ENCODE measurements around the gene ACTRT2. TPM values are rescaled to one million over a fixed set of nuclear protein-coding genes. Genes with fewer than 3 reads are reported as not detected.

Gene ACTRT2
- total RNA-seq, 1 donor from 2014 or later, result not detected

DNA sequence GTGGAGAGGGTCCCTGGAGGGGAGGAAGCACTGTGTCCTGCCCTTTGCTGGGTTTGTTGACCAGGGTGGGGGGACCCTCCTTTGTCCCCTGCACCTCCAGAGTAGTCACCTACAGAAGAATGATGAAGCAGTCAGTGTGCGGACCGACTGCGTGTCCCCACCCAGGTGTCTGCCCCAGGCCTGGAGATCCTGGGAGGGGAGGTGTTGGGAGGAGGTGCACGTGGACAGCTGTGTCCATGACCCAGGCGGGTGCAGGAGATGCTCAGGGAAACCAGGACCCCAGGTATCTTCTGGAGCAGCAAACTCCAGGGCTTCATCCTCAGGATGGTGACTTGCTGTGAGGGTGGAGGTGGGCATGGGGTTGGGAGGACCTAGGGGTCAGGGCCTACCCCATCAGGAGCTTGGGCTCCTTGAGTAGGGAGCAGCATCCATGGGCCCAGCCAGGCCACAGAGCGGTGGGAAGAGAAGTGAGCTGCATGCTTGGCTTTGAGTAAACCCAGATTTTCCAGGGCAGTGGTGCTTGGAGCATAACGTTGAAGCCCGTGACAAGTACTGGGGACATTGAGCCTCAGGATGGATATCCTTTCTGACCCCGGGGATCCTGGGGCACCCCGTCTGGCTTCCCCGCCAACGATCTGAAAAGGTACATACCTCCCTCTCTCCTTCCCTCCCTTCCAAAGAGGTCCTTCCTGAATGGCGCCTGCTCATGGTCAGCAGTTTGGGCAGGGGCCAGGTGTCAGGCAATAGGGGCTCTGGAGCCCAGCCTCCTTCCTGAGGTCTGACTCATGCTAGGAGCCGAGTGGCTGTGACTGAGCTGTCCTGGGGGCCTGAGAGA, 13.7 kb downstream of the ACTRT2 start:
- peak in 1 of 2 donors; percentile 80 for DNase-seq (ENCODE audit: low spot score in 2 of 2)
- TF ChIP-seq, protein P1, sequence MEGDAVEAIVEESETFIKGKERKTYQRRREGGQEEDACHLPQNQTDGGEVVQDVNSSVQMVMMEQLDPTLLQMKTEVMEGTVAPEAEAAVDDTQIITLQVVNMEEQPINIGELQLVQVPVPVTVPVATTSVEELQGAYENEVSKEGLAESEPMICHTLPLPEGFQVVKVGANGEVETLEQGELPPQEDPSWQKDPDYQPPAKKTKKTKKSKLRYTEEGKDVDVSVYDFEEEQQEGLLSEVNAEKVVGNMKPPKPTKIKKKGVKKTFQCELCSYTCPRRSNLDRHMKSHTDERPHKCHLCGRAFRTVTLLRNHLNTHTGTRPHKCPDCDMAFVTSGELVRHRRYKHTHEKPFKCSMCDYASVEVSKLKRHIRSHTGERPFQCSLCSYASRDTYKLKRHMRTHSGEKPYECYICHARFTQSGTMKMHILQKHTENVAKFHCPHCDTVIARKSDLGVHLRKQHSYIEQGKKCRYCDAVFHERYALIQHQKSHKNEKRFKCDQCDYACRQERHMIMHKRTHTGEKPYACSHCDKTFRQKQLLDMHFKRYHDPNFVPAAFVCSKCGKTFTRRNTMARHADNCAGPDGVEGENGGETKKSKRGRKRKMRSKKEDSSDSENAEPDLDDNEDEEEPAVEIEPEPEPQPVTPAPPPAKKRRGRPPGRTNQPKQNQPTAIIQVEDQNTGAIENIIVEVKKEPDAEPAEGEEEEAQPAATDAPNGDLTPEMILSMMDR (IDR thresholded peaks at IDR 0.05), result no peak
- Histone ChIP-seq H3K27ac (peak overlapping the region in 1 of 2 donors; percentile 44), H3K4me1 (peaks cover 0 to 3% of the 10 kb centered on the region in 2 donors), H3K27me3 (no peaks in the 10 kb centered on the region), H3K9me3 (no peaks in the 10 kb centered on the region), H3K36me3 (no peaks in the 10 kb centered on the region), H3K4me3 (no peak overlapping the region)
- intact Hi-C loops (cut with DNase I), result no loop called here

DNA sequence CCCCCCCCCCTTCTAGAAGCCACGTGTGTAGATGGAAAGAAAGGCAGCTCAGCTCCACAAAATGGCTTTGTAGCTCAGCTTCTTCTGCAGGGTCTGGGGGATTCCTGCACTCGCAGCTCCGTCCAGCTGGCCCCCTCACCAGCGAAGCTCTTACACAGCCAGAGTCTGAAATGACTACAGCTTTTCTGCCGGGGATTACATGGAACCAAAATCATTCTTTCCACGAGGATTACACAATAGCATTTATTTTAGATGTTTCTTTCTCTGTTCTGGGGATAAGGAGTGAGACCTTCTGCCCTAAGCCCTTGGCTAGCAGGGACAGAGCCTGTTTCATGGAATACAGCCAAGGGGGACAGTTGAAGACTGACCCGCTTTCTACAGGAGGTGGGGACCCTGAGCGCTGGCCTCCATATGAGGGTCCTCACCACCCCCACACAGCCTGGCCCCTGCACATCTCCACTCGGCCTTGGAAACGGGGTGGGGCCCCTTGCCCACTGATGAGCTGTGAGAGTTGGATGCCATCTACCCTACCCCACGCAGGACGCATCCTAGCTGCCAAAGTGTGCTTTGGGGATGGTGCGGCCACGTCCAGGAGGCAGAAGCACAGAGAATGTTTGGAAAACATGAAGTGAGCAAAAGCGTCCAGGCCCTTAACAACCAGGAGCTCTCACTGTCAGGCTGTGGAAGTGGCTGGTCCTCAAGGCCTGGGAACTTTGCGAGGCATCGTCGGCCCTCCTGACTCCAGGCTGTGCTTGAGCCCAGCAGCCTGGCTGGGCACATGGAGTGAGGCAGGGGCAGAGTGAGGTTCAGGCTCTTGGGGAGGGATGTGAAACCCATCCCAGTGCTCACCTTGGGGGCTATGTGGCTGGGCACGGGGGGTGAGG, 14.5 kb downstream of the ACTRT2 start:
- peak in 1 of 2 donors; percentile 61 for DNase-seq (ENCODE audit: low spot score in 2 of 2)
- no peaks in the 10 kb centered on the region for H3K27me3 ChIP-seq
- intact Hi-C loops (cut with DNase I), result no loop called here
- peak overlapping the region; percentile 18 to 44 for H3K27ac ChIP-seq
- H3K9me3 ChIP-seq, result no peaks in the 10 kb centered on the region
- H3K4me3 ChIP-seq, result no peak overlapping the region
- TF ChIP-seq, protein P1 (IDR thresholded peaks at IDR 0.05), result no peak
- H3K36me3 ChIP-seq, result no peaks in the 10 kb centered on the region
- peaks cover 0 to 3% of the 10 kb centered on the region in 2 donors for H3K4me1 ChIP-seq

DNA sequence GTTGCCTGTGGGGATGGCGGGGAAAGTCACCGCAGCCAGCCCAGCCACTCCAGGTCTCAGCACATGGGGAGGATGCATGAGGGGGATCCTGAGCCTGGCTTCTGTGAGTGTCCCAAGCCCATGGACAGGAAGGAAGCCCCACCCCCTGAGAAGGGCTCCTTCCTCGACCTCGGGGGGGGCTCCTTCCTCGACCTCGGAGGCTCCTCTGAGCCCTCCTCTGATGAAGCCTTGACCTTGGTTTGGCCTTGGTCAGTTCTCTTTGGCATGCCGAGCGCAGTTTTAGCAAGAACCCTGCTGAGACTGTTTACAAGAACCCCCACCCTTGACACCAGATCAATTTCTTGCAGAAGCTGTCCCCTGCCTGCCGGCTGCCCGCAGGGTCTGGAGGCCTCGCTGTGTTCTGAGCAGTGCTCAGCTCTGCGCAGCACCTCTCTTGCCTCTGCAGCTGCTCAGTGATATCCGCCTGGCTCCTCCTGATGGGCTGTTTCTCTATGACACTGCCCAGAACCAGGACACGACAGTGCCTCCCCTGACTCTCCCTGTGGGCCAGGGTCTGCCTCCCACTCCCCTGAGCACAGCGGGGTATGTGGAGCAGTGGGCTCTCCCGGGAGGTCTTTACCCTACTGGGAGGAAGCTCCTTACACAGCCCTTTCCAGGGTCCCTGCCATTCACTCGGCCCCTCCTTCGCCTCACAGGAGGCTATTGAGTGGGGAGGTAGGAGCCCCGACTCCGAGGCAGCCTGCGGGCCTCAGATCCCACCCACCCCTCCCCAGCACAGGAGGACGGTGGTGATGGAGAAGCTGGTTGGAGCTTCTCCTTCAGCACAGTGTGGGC, 15.4 kb downstream of the ACTRT2 start:
- Histone ChIP-seq H3K27me3 (no peaks in the 10 kb centered on the region), H3K9me3 (no peaks in the 10 kb centered on the region), H3K36me3 (no peaks in the 10 kb centered on the region), H3K4me1 (peaks cover 0 to 3% of the 10 kb centered on the region in 2 donors), H3K4me3 (no peak overlapping the region), H3K27ac (no peak overlapping the region)
- DNase-seq (ENCODE audit: low spot score in 2 of 2), result peak in 1 of 2 donors; percentile 46
- TF ChIP-seq, protein P1 (IDR thresholded peaks at IDR 0.05), result no peak
- intact Hi-C loops (cut with DNase I), result no loop called here

GRCh38 chr1:3037281-3038040, 16.2 kb downstream of the ACTRT2 start:
- no peaks in the 10 kb centered on the region for H3K27me3 ChIP-seq
- TF ChIP-seq, protein P1 (IDR thresholded peaks at IDR 0.05), result no peak
- H3K9me3 ChIP-seq, result no peaks in the 10 kb centered on the region
- intact Hi-C loops (cut with DNase I), result no loop called here
- peaks cover 0 to 3% of the 10 kb centered on the region in 2 donors for H3K4me1 ChIP-seq
- H3K36me3 ChIP-seq, result no peaks in the 10 kb centered on the region
- H3K27ac ChIP-seq, result no peak overlapping the region
- H3K4me3 ChIP-seq, result no peak overlapping the region
- peak in 1 of 2 donors; percentile 52 for DNase-seq (ENCODE audit: low spot score in 2 of 2)

Data from ascending aorta (tissue), 2 donors.